Upper lobe of left lung (tissue), 6 donors: Measurements from ENCODE around the gene ARHGAP10. TPM values are rescaled to one million over a fixed set of nuclear protein-coding genes. Genes with fewer than 3 reads are reported as not detected.

ENCODE experiments used
- ATAC-seq, 2 donors: fragments of 200-7000 bp; cut with Tn5 transposase; one replicate each; pipeline ENCODE4 v1.9.1; 2022; ENCODE audit warnings: mild to moderate bottlenecking in 2 of 2, moderate library complexity in 2 of 2; ENCODE audit not compliant: low FRiP score in 2 of 2
- DNase-seq, 2 donors: peaks; one replicate each; pipeline ENCODE4 v3.0.0-alpha.2; 2019 to 2020
- H3K27ac ChIP-seq, 4 donors: fragments of 200-600 bp; sonication (generic); one replicate each; pipeline ENCODE4 v1.5.1; 2016 to 2019
- H3K27me3 ChIP-seq, 4 donors: fragments of 200-600 bp; sonication (generic); one replicate each; pipeline ENCODE4 v1.5.1; 2017 to 2019
- H3K36me3 ChIP-seq, 4 donors: fragments of 200-600 bp; sonication (generic); one replicate each; pipeline ENCODE4 v1.5.1; 2016 to 2019
- H3K4me1 ChIP-seq, 4 donors: fragments of 200-600 bp; sonication (generic); one replicate each; pipeline ENCODE4 v1.5.1; 2018 to 2019
- H3K4me3 ChIP-seq, 4 donors: fragments of 200-600 bp; sonication (generic); one replicate each; pipeline ENCODE4 v1.5.1; 2017 to 2019; ENCODE audit warnings: mild to moderate bottlenecking in 2 of 4, moderate library complexity in 1 of 4
- H3K9me3 ChIP-seq, 4 donors: fragments of 200-600 bp; sonication (generic); one replicate each; pipeline ENCODE4 v1.5.1; 2018 to 2019
- EP300 ChIP-seq, 4 donors: sonication (generic); formaldehyde crosslinking; IDR thresholded peaks; one replicate each; pipeline ENCODE4 v1.5.1; 2017; ENCODE audit warnings: antibody characterized with exemption in 4 of 4, control low read depth in 2 of 4
- POLR2A ChIP-seq, 4 donors: fragments of 450-650 bp; IDR thresholded peaks; one replicate each; pipeline ENCODE4 v1.5.1; 2016 to 2017; ENCODE audit warnings: antibody characterized with exemption in 4 of 4, mild to moderate bottlenecking in 2 of 4
- POLR2AphosphoS5 ChIP-seq, 2 donors: sonication (generic); formaldehyde crosslinking; IDR thresholded peaks; one replicate each; pipeline ENCODE4 v1.5.1; 2017; ENCODE audit warnings: antibody characterized with exemption in 2 of 2
- WGBS, 2 donors: methylation state at CpG; one replicate each; pipeline ENCODE4 v1.1.5; 2017 to 2018; 5-methylcytosine and 5-hydroxymethylcytosine counted together
- total RNA-seq, 6 donors: library from RNA; depleted of rRNA in 4 of 6; stranded (reverse); fragments of >200 nt in 4 of 6; gene quantifications; one replicate each; pipeline versions ENCODE4 v1.1.0 to v1.2.1, GENCODE V29; 2016 to 2021
- TF ChIP-seq, protein P1 (sequence below), 6 experiments: fragments of 450-650 bp in 4 of 6; fragments of 200-600 bp in 2 of 6; sonication (generic) in 2 of 6; IDR thresholded peaks; one replicate each; pipeline ENCODE4 v1.5.1; 2016 to 2019; ENCODE audit warnings: antibody characterized with exemption in 6 of 6
- donor health status: DM: no; HTN: no; CAD: no; lungs with moderate emphysema.
- donor health status: DM: no; HTN: yes; CAD: no; lungs with severe emphysema.

ARHGAP10 gene
- total RNA-seq, 6 donors from 2014 or later: 25.9 to 47.1 (median 29.5) TPM

DNA sequence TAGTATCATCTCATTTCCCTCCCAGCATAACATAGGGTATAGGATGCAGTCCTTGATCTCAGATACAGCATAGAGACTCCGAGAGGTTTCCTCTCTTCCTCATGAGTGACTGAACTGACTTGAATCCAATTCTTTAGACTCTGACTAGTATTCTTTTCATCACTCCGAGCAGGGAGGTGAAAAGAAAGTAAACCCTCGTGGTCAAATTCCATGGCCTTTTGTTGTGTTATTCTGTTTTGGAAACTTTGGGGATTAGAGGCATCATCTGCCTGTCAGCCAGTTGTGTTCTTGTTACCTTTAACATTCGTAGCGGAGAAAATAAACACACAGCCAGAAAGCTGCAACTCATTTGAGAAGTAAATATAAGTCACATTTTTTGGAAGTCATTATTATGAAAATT, 206.6 kb downstream of the ARHGAP10 start:
- H3K27me3 ChIP-seq: no peaks in the 10 kb centered on the region
- TF ChIP-seq, protein P1, sequence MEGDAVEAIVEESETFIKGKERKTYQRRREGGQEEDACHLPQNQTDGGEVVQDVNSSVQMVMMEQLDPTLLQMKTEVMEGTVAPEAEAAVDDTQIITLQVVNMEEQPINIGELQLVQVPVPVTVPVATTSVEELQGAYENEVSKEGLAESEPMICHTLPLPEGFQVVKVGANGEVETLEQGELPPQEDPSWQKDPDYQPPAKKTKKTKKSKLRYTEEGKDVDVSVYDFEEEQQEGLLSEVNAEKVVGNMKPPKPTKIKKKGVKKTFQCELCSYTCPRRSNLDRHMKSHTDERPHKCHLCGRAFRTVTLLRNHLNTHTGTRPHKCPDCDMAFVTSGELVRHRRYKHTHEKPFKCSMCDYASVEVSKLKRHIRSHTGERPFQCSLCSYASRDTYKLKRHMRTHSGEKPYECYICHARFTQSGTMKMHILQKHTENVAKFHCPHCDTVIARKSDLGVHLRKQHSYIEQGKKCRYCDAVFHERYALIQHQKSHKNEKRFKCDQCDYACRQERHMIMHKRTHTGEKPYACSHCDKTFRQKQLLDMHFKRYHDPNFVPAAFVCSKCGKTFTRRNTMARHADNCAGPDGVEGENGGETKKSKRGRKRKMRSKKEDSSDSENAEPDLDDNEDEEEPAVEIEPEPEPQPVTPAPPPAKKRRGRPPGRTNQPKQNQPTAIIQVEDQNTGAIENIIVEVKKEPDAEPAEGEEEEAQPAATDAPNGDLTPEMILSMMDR (IDR thresholded peaks at IDR 0.05): no peak
- TF ChIP-seq POLR2AphosphoS5 (IDR thresholded peaks at IDR 0.05) (no peak), EP300 (IDR thresholded peaks at IDR 0.05) (no peak), POLR2A (IDR thresholded peaks at IDR 0.05) (no peak)
- H3K4me3 ChIP-seq: no peak overlapping the region
- H3K27ac ChIP-seq: no peak overlapping the region
- DNase-seq: no peak
- WGBS, 2 donors: 92 to 93% methylated on average over 5 of the region's 5 CpGs
- H3K36me3 ChIP-seq: peaks cover 0 to 5% (median 0%) of the 10 kb centered on the region in 4 donors
- H3K4me1 ChIP-seq: no peaks in the 10 kb centered on the region
- no peaks in the 10 kb centered on the region for H3K9me3 ChIP-seq
- no peak for ATAC-seq

DNA sequence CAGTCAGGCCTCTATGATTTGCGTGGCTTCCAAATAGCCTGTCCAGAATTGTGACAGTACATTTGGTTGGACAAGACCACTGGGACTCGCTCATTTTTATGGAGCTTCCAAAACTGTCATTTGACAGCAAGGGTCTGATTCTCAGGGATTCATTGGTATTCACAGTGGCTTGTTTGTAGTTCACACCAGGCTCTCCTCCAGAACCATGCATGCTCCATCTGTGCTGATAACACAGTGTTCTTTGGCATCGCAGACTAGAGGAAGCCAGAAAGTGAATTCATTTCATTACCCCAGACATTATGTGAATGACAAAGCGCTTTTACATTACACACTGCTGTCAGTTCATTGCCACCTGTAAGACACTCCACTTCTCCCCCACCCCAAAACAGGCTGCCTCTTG, 208.3 kb downstream of the ARHGAP10 start:
- Histone ChIP-seq H3K36me3 (peaks cover 0 to 5% (median 0%) of the 10 kb centered on the region in 4 donors), H3K9me3 (no peaks in the 10 kb centered on the region), H3K4me3 (no peak overlapping the region), H3K27ac (no peak overlapping the region), H3K27me3 (no peaks in the 10 kb centered on the region), H3K4me1 (no peaks in the 10 kb centered on the region)
- DNase-seq (no peak), ATAC-seq (no peak)
- WGBS, 2 donors: 87 to 94% methylated on average over 4 of the region's 4 CpGs
- TF ChIP-seq POLR2AphosphoS5 (IDR thresholded peaks at IDR 0.05) (no peak), POLR2A (IDR thresholded peaks at IDR 0.05) (no peak), EP300 (IDR thresholded peaks at IDR 0.05) (no peak)
- TF ChIP-seq, protein P1 (IDR thresholded peaks at IDR 0.05): no peak

DNA sequence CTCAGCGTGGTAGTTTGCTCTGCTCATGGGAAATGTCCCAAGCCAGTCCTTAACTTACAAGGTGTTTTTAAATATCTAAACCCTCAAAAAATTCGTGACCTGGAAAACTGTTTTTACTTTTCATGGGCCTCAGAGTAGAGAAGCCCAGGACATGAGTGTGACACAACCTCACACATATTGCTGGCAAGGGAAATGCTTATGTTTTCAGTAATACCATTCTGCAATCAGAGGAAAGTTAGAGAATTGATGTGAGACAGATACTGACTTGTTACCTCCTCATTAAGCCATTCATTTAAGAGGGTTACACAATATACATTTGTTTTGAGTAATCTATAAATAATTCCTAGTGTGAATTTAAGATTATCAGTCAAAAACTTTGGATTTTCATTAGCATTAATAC, 209.5 kb downstream of the ARHGAP10 start:
- Histone ChIP-seq H3K4me3 (no peak overlapping the region), H3K4me1 (no peaks in the 10 kb centered on the region), H3K27ac (no peak overlapping the region), H3K36me3 (peaks cover 0 to 5% (median 0%) of the 10 kb centered on the region in 4 donors), H3K27me3 (no peaks in the 10 kb centered on the region), H3K9me3 (no peaks in the 10 kb centered on the region)
- WGBS, 2 donors: 88 to 95% methylated on average over 2 of the region's 2 CpGs
- ATAC-seq: no peak
- no peak for DNase-seq
- TF ChIP-seq, protein P1 (IDR thresholded peaks at IDR 0.05): no peak
- no peak for TF ChIP-seq POLR2A (IDR thresholded peaks at IDR 0.05)
- TF ChIP-seq POLR2AphosphoS5 (IDR thresholded peaks at IDR 0.05): no peak
- TF ChIP-seq EP300 (IDR thresholded peaks at IDR 0.05): no peak

DNA sequence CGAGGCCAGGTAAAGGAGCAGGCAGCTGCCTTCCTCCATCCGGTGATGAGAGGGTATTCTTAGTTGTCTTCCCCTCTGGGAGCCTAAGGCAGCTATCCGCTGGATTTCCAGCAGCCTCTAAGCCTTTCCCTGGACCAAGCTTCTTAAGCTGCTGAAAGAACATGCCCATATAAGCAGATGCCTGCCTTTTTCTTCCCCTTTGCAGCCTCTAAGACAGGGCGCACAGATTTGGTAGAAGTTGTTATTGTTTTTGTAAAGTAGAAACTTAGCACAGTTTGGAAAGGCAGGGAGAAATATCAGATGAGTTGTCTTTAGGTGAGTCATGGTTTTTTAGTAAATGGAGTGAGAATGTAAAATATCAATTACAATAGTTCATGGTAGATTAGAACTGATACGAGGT, 210.8 kb downstream of the ARHGAP10 start:
- no peak for DNase-seq
- no peaks in the 10 kb centered on the region for H3K9me3 ChIP-seq
- peaks cover 0 to 10% (median 0%) of the 10 kb centered on the region in 4 donors for H3K36me3 ChIP-seq
- no peak for ATAC-seq
- WGBS, 2 donors: 73 to 81% methylated on average over 5 of the region's 5 CpGs
- TF ChIP-seq, protein P1 (IDR thresholded peaks at IDR 0.05): no peak
- no peak for TF ChIP-seq POLR2AphosphoS5 (IDR thresholded peaks at IDR 0.05)
- no peak overlapping the region for H3K27ac ChIP-seq
- no peak overlapping the region for H3K4me3 ChIP-seq
- H3K27me3 ChIP-seq: no peaks in the 10 kb centered on the region
- no peaks in the 10 kb centered on the region for H3K4me1 ChIP-seq

DNA sequence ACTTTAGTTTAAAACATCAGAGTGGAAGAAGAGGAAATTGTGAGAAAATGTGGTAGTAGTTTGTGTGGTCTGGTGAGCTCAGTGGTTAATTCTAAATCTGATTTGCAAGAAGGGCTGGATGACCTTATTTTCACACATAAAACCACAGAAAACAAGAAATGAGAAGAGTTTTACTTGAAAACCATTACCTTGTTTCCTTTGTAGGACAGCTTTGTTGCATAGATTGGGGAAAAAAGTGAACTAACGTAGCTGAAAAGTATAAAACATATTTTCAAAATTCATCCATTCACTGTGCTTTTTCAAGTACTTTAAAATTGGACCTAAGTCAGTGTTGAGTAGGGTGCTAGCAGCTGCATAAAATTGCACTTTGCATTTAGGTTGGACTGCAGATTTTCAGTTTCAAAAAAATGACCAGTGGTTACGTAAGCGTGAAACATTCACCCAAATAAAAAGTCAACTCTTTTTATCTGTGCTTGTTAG, 211.3 kb downstream of the ARHGAP10 start:
- TF ChIP-seq POLR2A (IDR thresholded peaks at IDR 0.05): no peak
- TF ChIP-seq, protein P1 (IDR thresholded peaks at IDR 0.05): no peak
- TF ChIP-seq POLR2AphosphoS5 (IDR thresholded peaks at IDR 0.05): no peak
- DNase-seq (no peak), ATAC-seq (no peak)
- no peaks in the 10 kb centered on the region for H3K9me3 ChIP-seq
- no peak overlapping the region for H3K4me3 ChIP-seq
- no peaks in the 10 kb centered on the region for H3K4me1 ChIP-seq
- peaks cover 0 to 10% (median 0%) of the 10 kb centered on the region in 4 donors for H3K36me3 ChIP-seq
- H3K27me3 ChIP-seq: no peaks in the 10 kb centered on the region
- no peak overlapping the region for H3K27ac ChIP-seq
- WGBS, 2 donors: 71 to 78% methylated on average over 3 of the region's 3 CpGs
